ENCODE data around the gene PRDM11.

GRCh38 chr11:45102810-45103621 is 43.4 kb upstream of the PRDM11 start:
- TF ChIP-seq ZFX (IDR thresholded peaks at IDR 0.05): no peak
- TF ChIP-seq, protein P1, sequence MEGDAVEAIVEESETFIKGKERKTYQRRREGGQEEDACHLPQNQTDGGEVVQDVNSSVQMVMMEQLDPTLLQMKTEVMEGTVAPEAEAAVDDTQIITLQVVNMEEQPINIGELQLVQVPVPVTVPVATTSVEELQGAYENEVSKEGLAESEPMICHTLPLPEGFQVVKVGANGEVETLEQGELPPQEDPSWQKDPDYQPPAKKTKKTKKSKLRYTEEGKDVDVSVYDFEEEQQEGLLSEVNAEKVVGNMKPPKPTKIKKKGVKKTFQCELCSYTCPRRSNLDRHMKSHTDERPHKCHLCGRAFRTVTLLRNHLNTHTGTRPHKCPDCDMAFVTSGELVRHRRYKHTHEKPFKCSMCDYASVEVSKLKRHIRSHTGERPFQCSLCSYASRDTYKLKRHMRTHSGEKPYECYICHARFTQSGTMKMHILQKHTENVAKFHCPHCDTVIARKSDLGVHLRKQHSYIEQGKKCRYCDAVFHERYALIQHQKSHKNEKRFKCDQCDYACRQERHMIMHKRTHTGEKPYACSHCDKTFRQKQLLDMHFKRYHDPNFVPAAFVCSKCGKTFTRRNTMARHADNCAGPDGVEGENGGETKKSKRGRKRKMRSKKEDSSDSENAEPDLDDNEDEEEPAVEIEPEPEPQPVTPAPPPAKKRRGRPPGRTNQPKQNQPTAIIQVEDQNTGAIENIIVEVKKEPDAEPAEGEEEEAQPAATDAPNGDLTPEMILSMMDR (conservative IDR thresholded peaks at IDR 0.05): peak; percentile 96

Data from C4-2B (cell line).